ENCODE measurements around the gene RIN3.
"Not testable (repeated sequence)": the region's sequence is repeated elsewhere in the genome, so short reads cannot be mapped to it uniquely, and the experiment has no call there.

Gene RIN3

DNA sequence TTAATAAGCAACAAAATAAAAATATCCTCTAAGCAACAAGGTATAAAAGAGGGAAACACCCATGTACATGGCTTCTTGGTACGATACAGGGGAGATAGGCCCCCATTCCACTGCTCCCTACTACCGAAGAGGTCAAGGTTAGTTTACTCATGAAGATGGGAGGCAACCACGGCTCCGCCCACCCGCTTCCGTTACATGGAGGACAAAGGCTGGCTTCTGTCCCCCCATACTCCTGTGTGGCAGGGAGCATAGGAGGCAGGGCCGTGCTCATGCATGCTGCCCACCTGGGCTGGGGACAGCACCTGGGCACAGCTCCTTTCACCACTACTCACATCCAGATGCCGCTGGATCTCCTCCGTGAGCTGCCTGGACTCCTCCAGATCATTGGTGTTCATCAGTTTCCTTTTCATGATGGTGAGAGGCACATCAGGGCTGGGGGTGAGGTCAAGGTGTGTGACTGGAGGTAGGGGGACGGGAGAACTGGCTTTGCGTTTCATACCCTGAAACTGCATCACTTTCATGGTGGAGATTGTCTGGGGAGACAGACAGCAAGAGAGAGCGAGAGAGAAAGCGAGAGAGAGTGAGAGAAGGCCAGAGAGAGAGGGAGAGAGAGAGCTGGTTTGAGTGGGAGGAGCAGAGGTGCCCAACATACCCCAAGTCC lies 195.9 kb downstream of the RIN3 start:
- TF ChIP-seq ZNF384 (IDR thresholded peaks at IDR 0.05) (no peak), NFRKB (IDR thresholded peaks at IDR 0.05) (no peak), FOXM1 (IDR thresholded peaks at IDR 0.05; ENCODE audit: borderline replicate concordance) (no peak), FOXK2 (IDR thresholded peaks at IDR 0.05) (no peak), ARNT (IDR thresholded peaks at IDR 0.05) (no peak), CTBP1 (IDR thresholded peaks at IDR 0.05; ENCODE audit: borderline replicate concordance) (no peak), FOXA1 (IDR thresholded peaks at IDR 0.05) (no peak), SUZ12 (IDR thresholded peaks at IDR 0.05) (no peak), L3MBTL2 (conservative IDR thresholded peaks at IDR 0.05) (no peak), TARDBP (IDR thresholded peaks at IDR 0.05) (no peak), HDGF (IDR thresholded peaks at IDR 0.05; ENCODE audit: borderline replicate concordance) (no peak), LEF1 (IDR thresholded peaks at IDR 0.05; ENCODE audit: borderline replicate concordance) (no peak), ELF4 (IDR thresholded peaks at IDR 0.05) (no peak), SP1 (IDR thresholded peaks at IDR 0.05) (no peak)
- TF ChIP-seq, protein P1, sequence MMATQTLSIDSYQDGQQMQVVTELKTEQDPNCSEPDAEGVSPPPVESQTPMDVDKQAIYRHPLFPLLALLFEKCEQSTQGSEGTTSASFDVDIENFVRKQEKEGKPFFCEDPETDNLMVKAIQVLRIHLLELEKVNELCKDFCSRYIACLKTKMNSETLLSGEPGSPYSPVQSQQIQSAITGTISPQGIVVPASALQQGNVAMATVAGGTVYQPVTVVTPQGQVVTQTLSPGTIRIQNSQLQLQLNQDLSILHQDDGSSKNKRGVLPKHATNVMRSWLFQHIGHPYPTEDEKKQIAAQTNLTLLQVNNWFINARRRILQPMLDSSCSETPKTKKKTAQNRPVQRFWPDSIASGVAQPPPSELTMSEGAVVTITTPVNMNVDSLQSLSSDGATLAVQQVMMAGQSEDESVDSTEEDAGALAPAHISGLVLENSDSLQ (IDR thresholded peaks at IDR 0.05), result no peak
- no peak for DNase-seq (ENCODE audit: extremely low spot score)
- ChIA-PET CTCF (no interaction called here), POLR2A (no interaction called here)

GRCh38 chr14:92710001-92710341 lies 196.4 kb downstream of the RIN3 start:
- TF ChIP-seq SUZ12 (IDR thresholded peaks at IDR 0.05), result no peak
- DNase-seq (ENCODE audit: extremely low spot score), result no peak
- POLR2A ChIA-PET, result no interaction called here
- CTCF ChIA-PET, result no interaction called here

DNA sequence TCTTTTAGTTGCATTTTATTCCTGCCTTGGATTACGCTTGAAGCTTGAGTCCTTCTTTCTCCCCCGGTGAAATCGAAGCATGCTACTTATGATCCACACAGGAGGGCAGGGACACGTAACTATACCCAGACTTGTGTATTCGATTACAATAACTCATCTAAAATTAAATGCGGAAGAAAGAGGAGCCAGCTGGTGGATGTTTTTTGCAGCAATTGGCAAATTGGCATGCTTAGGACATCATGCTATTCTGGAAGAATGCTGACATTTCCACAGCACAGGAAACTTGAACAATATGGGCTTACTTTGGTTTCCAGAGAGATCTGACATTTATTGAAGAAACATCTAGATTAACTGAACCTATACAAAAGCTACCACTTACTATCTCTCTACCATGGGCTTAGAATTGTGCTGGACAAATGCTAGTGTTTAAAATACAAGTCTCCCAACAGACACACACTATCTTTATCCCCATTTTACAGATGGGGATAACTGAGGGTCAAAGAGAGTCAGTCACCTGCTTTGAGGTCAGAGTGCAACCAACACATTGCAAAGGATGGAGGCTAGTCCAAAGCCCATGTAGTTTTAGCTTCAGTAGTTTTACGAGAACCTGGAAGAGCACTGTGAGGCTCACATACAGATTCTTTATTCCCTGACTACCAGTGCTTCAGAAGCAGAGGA lies 198.5 kb downstream of the RIN3 start:
- TF ChIP-seq L3MBTL2 (conservative IDR thresholded peaks at IDR 0.05) (no peak), ARNT (IDR thresholded peaks at IDR 0.05) (no peak), FOXM1 (IDR thresholded peaks at IDR 0.05; ENCODE audit: borderline replicate concordance) (no peak), BHLHE40 (IDR thresholded peaks at IDR 0.05; ENCODE audit: borderline replicate concordance) (no peak), ELF4 (IDR thresholded peaks at IDR 0.05) (no peak), SP1 (IDR thresholded peaks at IDR 0.05) (no peak), FOXK2 (IDR thresholded peaks at IDR 0.05) (no peak), LEF1 (IDR thresholded peaks at IDR 0.05; ENCODE audit: borderline replicate concordance) (no peak), TARDBP (IDR thresholded peaks at IDR 0.05) (no peak), ZNF384 (IDR thresholded peaks at IDR 0.05) (no peak), HDGF (IDR thresholded peaks at IDR 0.05; ENCODE audit: borderline replicate concordance) (no peak), SUZ12 (IDR thresholded peaks at IDR 0.05) (no peak), FOXA1 (IDR thresholded peaks at IDR 0.05) (no peak), CTBP1 (IDR thresholded peaks at IDR 0.05; ENCODE audit: borderline replicate concordance) (no peak), NFRKB (IDR thresholded peaks at IDR 0.05) (no peak)
- TF ChIP-seq, protein P1 (IDR thresholded peaks at IDR 0.05), result no peak
- no peak for DNase-seq (ENCODE audit: extremely low spot score)
- ChIA-PET POLR2A (no interaction called here), CTCF (interaction anchor here (0.6 kb wide), 1 partner anchor 11 kb away, joined by 10 read pairs; no protein-coding TSS in a partner anchor)

DNA sequence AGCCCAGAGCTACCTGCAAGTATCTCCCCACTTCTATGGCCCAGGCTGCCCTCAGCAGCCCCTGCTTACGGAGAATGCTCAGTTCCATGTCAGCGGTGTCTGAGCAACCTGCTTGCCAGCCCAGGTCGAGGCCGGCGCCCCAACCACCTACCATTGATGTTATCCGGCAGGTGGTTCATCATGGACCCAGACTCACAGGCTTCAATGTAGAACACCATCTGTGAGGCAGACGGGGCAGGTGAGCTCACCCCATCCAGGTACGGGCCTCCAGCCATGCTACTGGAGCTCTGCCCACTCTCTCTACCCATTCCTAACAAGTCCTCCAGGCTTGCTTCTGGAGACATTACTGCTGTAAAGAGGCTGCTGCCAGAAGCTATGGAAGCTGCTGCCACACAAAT lies 199.1 kb downstream of the RIN3 start:
- TF ChIP-seq FOXA1 (IDR thresholded peaks at IDR 0.05) (no peak), HDGF (IDR thresholded peaks at IDR 0.05; ENCODE audit: borderline replicate concordance) (no peak), BHLHE40 (IDR thresholded peaks at IDR 0.05; ENCODE audit: borderline replicate concordance) (no peak), FOXM1 (IDR thresholded peaks at IDR 0.05; ENCODE audit: borderline replicate concordance) (no peak), SUZ12 (IDR thresholded peaks at IDR 0.05) (no peak), FOXK2 (IDR thresholded peaks at IDR 0.05) (no peak), SP1 (IDR thresholded peaks at IDR 0.05) (no peak), L3MBTL2 (conservative IDR thresholded peaks at IDR 0.05) (no peak), CTBP1 (IDR thresholded peaks at IDR 0.05; ENCODE audit: borderline replicate concordance) (no peak), TARDBP (IDR thresholded peaks at IDR 0.05) (no peak), LEF1 (IDR thresholded peaks at IDR 0.05; ENCODE audit: borderline replicate concordance) (no peak), ARNT (IDR thresholded peaks at IDR 0.05) (no peak)
- TF ChIP-seq, protein P1 (IDR thresholded peaks at IDR 0.05), result no peak
- CTCF ChIA-PET, result no interaction called here
- no peak for DNase-seq (ENCODE audit: extremely low spot score)
- POLR2A ChIA-PET, result no interaction called here

DNA sequence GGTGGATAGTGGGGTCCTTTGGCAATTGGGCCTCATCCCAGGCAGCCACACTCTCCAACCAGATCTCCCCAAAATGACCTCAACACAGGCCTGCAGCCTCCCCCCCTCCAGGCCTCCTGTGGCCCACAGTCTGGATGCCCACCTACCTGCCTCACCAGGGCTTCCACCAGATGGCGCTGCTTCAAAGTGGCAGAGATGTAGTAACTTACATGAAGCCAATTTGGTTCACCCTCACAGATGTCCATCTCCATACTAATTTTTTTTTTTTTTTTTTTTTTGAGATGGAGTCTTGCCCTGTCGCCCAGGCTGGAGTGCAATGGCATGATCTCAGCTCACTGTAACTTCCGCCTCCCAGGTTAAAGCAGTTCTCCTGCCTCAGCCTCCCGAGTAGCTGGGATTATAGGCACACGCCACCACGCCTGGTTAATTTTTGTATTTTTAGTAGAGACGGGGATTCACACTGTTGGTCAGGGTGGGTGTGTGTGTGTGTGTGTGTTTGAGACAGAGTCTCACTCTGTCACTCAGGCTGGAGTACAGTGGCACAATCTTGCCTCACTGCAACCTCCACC lies 201.2 kb downstream of the RIN3 start:
- TF ChIP-seq ZNF384 (IDR thresholded peaks at IDR 0.05), result peak; percentile 69
- CTCF ChIA-PET, result interaction anchor here (0.7 to 1.2 kb wide), 4 partner anchors 33 to 69 kb away, joined by 3 to 8 read pairs (median 4); no protein-coding TSS in a partner anchor
- peak; percentile 81 for DNase-seq (ENCODE audit: extremely low spot score)
- POLR2A ChIA-PET, result not testable (repeated sequence)

DNA sequence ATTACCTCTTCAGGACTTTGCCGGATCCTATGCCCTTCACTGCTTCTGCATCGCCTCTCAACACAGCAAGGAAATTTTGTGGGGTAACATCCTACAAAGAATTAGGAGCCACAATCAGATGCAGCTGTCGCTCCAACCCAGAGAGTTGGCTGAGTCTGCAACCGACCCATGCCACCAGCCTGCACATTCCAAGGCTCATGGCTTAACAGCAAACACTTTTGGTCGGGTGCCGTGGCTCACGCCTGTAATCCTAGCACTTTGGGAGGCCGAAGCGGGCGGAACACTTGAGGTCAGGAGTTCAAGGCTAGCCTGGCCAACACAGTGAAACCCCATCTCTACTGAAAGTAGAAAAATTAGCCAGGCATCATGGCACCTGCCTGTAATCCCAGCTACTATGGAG lies 202.6 kb downstream of the RIN3 start:
- ChIA-PET POLR2A (no interaction called here), CTCF (no interaction called here)
- no peak for DNase-seq (ENCODE audit: extremely low spot score)
- no peak for TF ChIP-seq HDGF (IDR thresholded peaks at IDR 0.05; ENCODE audit: borderline replicate concordance)
- no peak for TF ChIP-seq ELF4 (IDR thresholded peaks at IDR 0.05)
- no peak for TF ChIP-seq FOXK2 (IDR thresholded peaks at IDR 0.05)
- TF ChIP-seq BHLHE40 (IDR thresholded peaks at IDR 0.05; ENCODE audit: borderline replicate concordance), result no peak
- no peak for TF ChIP-seq FOXM1 (IDR thresholded peaks at IDR 0.05; ENCODE audit: borderline replicate concordance)
- no peak for TF ChIP-seq CTBP1 (IDR thresholded peaks at IDR 0.05; ENCODE audit: borderline replicate concordance)
- TF ChIP-seq ZNF384 (IDR thresholded peaks at IDR 0.05), result no peak
- TF ChIP-seq SUZ12 (IDR thresholded peaks at IDR 0.05), result no peak
- no peak for TF ChIP-seq LEF1 (IDR thresholded peaks at IDR 0.05; ENCODE audit: borderline replicate concordance)
- TF ChIP-seq TARDBP (IDR thresholded peaks at IDR 0.05), result no peak
- TF ChIP-seq FOXA1 (IDR thresholded peaks at IDR 0.05), result no peak
- TF ChIP-seq NFRKB (IDR thresholded peaks at IDR 0.05), result no peak
- TF ChIP-seq, protein P1 (IDR thresholded peaks at IDR 0.05), result no peak
- no peak for TF ChIP-seq ARNT (IDR thresholded peaks at IDR 0.05)
- no peak for TF ChIP-seq L3MBTL2 (conservative IDR thresholded peaks at IDR 0.05)
- TF ChIP-seq SP1 (IDR thresholded peaks at IDR 0.05), result no peak
